ENCODE data around the gene AHNAK2.

- TF ChIP-seq POLR2A (IDR thresholded peaks at IDR 0.05) (no peak), CTCF (IDR thresholded peaks at IDR 0.05) (no peak), POLR2AphosphoS5 (IDR thresholded peaks at IDR 0.05) (no peak), EP300 (IDR thresholded peaks at IDR 0.05) (no peak)
Observed at GRCh38 chr14:104974146-104974541, 4.0 kb downstream of the AHNAK2 start.
